Measurements from ENCODE around the gene DCAF10. TPM values are rescaled to one million over a fixed set of nuclear protein-coding genes. Genes with fewer than 3 reads are reported as not detected.
A peak's percentile ranks its signal among the peaks of the same experiment; 100 is the strongest.
"Not testable (repeated sequence)": the region's sequence is repeated elsewhere in the genome, so short reads cannot be mapped to it uniquely, and the experiment has no call there.

The DCAF10 gene
- polyA plus RNA-seq, 1 donor (not counting 4 experiments of a cell fraction or from before 2014, with no cell fraction given): 29.2 TPM

- H3K9me3 ChIP-seq (ENCODE audit: control insufficient read depth, low read depth, low read length): no peaks in the 10 kb centered on the region
- peaks cover 0 to 1% of the 10 kb centered on the region in 2 experiments for H3K36me3 ChIP-seq (ENCODE audit: control insufficient read depth in 2 of 2, extremely low read depth in 1 of 2, insufficient read depth in 2 of 2, low read length in 2 of 2)
- no peaks in the 10 kb centered on the region for H3K27me3 ChIP-seq (ENCODE audit: control insufficient read depth, extremely low read depth, insufficient read depth, low read length)
- H3K27ac ChIP-seq (ENCODE audit: control insufficient read depth, insufficient read depth, low read length): peak overlapping the region; percentile 79
- no peak overlapping the region for H2AFZ ChIP-seq (ENCODE audit: control insufficient read depth, low read length)
- H3K4me3 ChIP-seq (ENCODE audit: control insufficient read depth in 2 of 3, extremely low read depth in 1 of 3, insufficient read depth in 2 of 3, low read depth in 1 of 3, low read length in 3 of 3): peak overlapping the region; percentile 93 to 95 (median 95)
- H3K79me2 ChIP-seq (ENCODE audit: control insufficient read depth, insufficient read depth, low read length): peaks cover 61% of the 10 kb centered on the region
- peak overlapping the region; percentile 90 for H3K9ac ChIP-seq (ENCODE audit: control insufficient read depth, extremely low read depth, insufficient read depth, low read length)
- no peaks in the 10 kb centered on the region for H3K9me1 ChIP-seq (ENCODE audit: control insufficient read depth, extremely low read depth, insufficient read depth, low read length)
- dilution Hi-C loops (cut with MboI; ENCODE audit: extremely low pct_ligation_motif_present, low sequenced_read_pairs): no loop called here
- DNase-seq (ENCODE audit: low read depth, low spot score) (no peak), FAIRE-seq (no peak)
- peaks cover 4% of the 10 kb centered on the region for H4K20me1 ChIP-seq (ENCODE audit: control insufficient read depth, extremely low read depth, insufficient read depth, low read length)
- no peak for TF ChIP-seq CTCF (optimal IDR thresholded peaks at IDR 0.05 in 1 of 3, IDR thresholded peaks at IDR 0.05 in 1 of 3, conservative IDR thresholded peaks at IDR 0.05 in 1 of 3; ENCODE audit: extremely low read depth in 1 of 3, insufficient read depth in 2 of 3, low read length in 3 of 3)
- TF ChIP-seq EZH2 (IDR thresholded peaks at IDR 0.05; ENCODE audit: low read length): no peak
- H3K4me2 ChIP-seq (ENCODE audit: control insufficient read depth, extremely low read depth, insufficient read depth, low read depth, low read length): peak overlapping the region; percentile 94
- H3K4me1 ChIP-seq (ENCODE audit: control insufficient read depth, extremely low read depth, insufficient read depth, low read length): peaks cover 14% of the 10 kb centered on the region
Measured at GRCh38 chr9:37801959-37802711, 1.5 kb downstream of the DCAF10 start.

GRCh38 chr9:37806271-37806670 is 5.7 kb downstream of the DCAF10 start:
- no peaks in the 10 kb centered on the region for H3K27me3 ChIP-seq (ENCODE audit: control insufficient read depth, extremely low read depth, insufficient read depth, low read length)
- DNase-seq (ENCODE audit: low read depth, low spot score) (no peak), FAIRE-seq (no peak)
- H3K9ac ChIP-seq (ENCODE audit: control insufficient read depth, extremely low read depth, insufficient read depth, low read length): no peak overlapping the region
- H3K9me3 ChIP-seq (ENCODE audit: control insufficient read depth, low read depth, low read length): no peaks in the 10 kb centered on the region
- TF ChIP-seq EZH2 (IDR thresholded peaks at IDR 0.05; ENCODE audit: low read length): no peak
- TF ChIP-seq CTCF (optimal IDR thresholded peaks at IDR 0.05 in 1 of 3, IDR thresholded peaks at IDR 0.05 in 1 of 3, conservative IDR thresholded peaks at IDR 0.05 in 1 of 3; ENCODE audit: extremely low read depth in 1 of 3, insufficient read depth in 2 of 3, low read length in 3 of 3): no peak
- no peak overlapping the region for H3K27ac ChIP-seq (ENCODE audit: control insufficient read depth, insufficient read depth, low read length)
- H2AFZ ChIP-seq (ENCODE audit: control insufficient read depth, low read length): no peak overlapping the region
- peaks cover 4% of the 10 kb centered on the region for H4K20me1 ChIP-seq (ENCODE audit: control insufficient read depth, extremely low read depth, insufficient read depth, low read length)
- H3K36me3 ChIP-seq (ENCODE audit: control insufficient read depth in 2 of 2, extremely low read depth in 1 of 2, insufficient read depth in 2 of 2, low read length in 2 of 2): peaks cover 0 to 1% of the 10 kb centered on the region in 2 experiments
- peaks cover 72% of the 10 kb centered on the region for H3K79me2 ChIP-seq (ENCODE audit: control insufficient read depth, insufficient read depth, low read length)
- no peak overlapping the region for H3K4me3 ChIP-seq (ENCODE audit: control insufficient read depth in 2 of 3, extremely low read depth in 1 of 3, insufficient read depth in 2 of 3, low read depth in 1 of 3, low read length in 3 of 3)
- H3K4me2 ChIP-seq (ENCODE audit: control insufficient read depth, extremely low read depth, insufficient read depth, low read depth, low read length): no peak overlapping the region
- H3K4me1 ChIP-seq (ENCODE audit: control insufficient read depth, extremely low read depth, insufficient read depth, low read length): peaks cover 10% of the 10 kb centered on the region
- dilution Hi-C loops (cut with MboI; ENCODE audit: extremely low pct_ligation_motif_present, low sequenced_read_pairs): no loop called here
- H3K9me1 ChIP-seq (ENCODE audit: control insufficient read depth, extremely low read depth, insufficient read depth, low read length): no peaks in the 10 kb centered on the region

GRCh38 chr9:37809676-37810075 is 9.1 kb downstream of the DCAF10 start:
- H3K4me2 ChIP-seq (ENCODE audit: control insufficient read depth, extremely low read depth, insufficient read depth, low read depth, low read length); H3K36me3 ChIP-seq (ENCODE audit: control insufficient read depth in 2 of 2, extremely low read depth in 1 of 2, insufficient read depth in 2 of 2, low read length in 2 of 2); H3K4me1 ChIP-seq (ENCODE audit: control insufficient read depth, extremely low read depth, insufficient read depth, low read length); H3K9me3 ChIP-seq (ENCODE audit: control insufficient read depth, low read depth, low read length); H3K4me3 ChIP-seq (ENCODE audit: control insufficient read depth in 2 of 3, extremely low read depth in 1 of 3, insufficient read depth in 2 of 3, low read depth in 1 of 3, low read length in 3 of 3); H2AFZ ChIP-seq (ENCODE audit: control insufficient read depth, low read length); dilution Hi-C loops (cut with MboI; ENCODE audit: extremely low pct_ligation_motif_present, low sequenced_read_pairs); H3K9me1 ChIP-seq (ENCODE audit: control insufficient read depth, extremely low read depth, insufficient read depth, low read length); H4K20me1 ChIP-seq (ENCODE audit: control insufficient read depth, extremely low read depth, insufficient read depth, low read length); H3K27ac ChIP-seq (ENCODE audit: control insufficient read depth, insufficient read depth, low read length); H3K27me3 ChIP-seq (ENCODE audit: control insufficient read depth, extremely low read depth, insufficient read depth, low read length); FAIRE-seq; H3K9ac ChIP-seq (ENCODE audit: control insufficient read depth, extremely low read depth, insufficient read depth, low read length); DNase-seq (ENCODE audit: low read depth, low spot score): not testable (repeated sequence)
- H3K79me2 ChIP-seq (ENCODE audit: control insufficient read depth, insufficient read depth, low read length): peaks cover 49% of the 10 kb centered on the region

All from keratinocyte (primary cell).